IgD-negative memory B cell (primary cell): ENCODE results near the gene LHX3. TPM values are rescaled to one million over a fixed set of nuclear protein-coding genes. Genes with fewer than 3 reads are reported as not detected.
"Not testable (repeated sequence)": the region's sequence is repeated elsewhere in the genome, so short reads cannot be mapped to it uniquely, and the experiment has no call there.

Source experiments
- H3K27ac Mint-ChIP-seq, 3 donors: one replicate each; pipeline ENCODE4 v1.8.0; 2020 to 2022; ENCODE audit warnings: mild to moderate bottlenecking in 3 of 3, mixed read lengths in 3 of 3, moderate library complexity in 1 of 3
- H3K27me3 Mint-ChIP-seq: one replicate; pipeline ENCODE4 v1.8.0; 2021; ENCODE audit warnings: mixed read lengths
- H3K36me3 Mint-ChIP-seq: one replicate; pipeline ENCODE4 v1.8.0; 2020; ENCODE audit warnings: mild to moderate bottlenecking, mixed read lengths
- H3K4me1 Mint-ChIP-seq, 3 donors: one replicate each; pipeline ENCODE4 v1.8.0; 2020 to 2022; ENCODE audit warnings: mixed read lengths in 3 of 3, mild to moderate bottlenecking in 1 of 3
- H3K4me3 Mint-ChIP-seq, 4 donors: one replicate each; pipeline ENCODE4 v1.8.0; 2020 to 2022; ENCODE audit warnings: mild to moderate bottlenecking in 4 of 4, mixed read lengths in 4 of 4, moderate library complexity in 3 of 4
- H3K9me3 Mint-ChIP-seq, 3 donors: one replicate each; pipeline ENCODE4 v1.8.0; 2020 to 2021; ENCODE audit warnings: mixed read lengths in 3 of 3, mild to moderate bottlenecking in 1 of 3
- polyA plus RNA-seq: library from polyadenylated mRNA; unstranded; fragments of 300-500 nt; fragmentation: Illumina TruSeq; gene quantifications from one replicate; pipeline ENCODE4 v1.2.3, GENCODE V29; 2021

The LHX3 gene
- polyA plus RNA-seq, 1 donor from 2014 or later, result not detected

DNA sequence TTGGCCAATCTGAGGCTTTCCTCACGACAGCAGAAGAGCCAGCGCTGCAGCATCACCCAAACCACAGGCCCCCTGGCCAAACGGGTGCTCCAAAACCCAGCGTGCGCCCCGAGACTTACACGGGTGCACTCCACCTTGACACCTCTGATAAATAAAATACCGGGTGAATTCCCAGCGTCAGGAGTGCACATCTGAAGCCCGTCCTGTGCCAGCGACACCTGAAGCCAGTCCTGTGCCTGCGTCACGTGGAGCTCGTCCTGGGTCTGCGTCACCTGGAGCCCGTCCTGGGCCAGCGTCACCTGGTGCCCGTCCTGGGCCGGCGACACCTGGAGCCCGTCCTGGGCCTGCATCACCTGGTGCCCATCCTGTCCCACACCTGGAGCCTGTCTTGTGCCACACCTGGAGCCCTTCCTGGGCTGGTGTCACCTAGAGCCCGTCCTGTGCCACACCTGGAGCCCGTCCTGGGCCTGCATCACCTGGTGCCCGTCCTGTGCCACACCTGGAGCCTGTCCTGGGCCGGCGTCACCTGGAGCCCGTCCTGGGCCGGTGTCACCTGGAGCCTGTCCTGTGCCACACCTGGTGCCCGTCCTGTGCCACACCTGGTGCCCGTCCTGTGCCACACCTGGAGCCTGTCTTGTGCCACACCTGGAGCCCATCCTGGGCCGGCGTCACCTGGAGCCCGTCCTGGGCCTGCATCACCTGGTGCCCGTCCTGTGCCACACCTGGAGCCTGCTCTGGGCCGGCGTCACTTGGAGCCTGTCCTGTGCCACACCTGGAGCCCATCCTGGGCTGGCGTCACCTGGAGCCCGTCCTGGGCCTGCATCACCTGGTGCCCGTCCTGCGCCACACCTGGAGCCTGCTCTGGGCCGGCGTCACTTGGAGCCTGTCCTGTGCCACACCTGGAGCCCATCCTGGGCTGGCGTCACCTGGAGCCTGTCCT is 31.8 kb upstream of the LHX3 start:
- not testable (repeated sequence) for H3K27me3 Mint-ChIP-seq, H3K9me3 Mint-ChIP-seq, H3K36me3 Mint-ChIP-seq
- Mint-ChIP-seq H3K27ac (peak overlapping the region in 1 of 3 donors; percentile 35), H3K4me3 (peak overlapping the region in 1 of 4 donors; percentile 66), H3K4me1 (peaks cover 42 to 53% (median 46%) of the 10 kb centered on the region in 3 donors)

DNA sequence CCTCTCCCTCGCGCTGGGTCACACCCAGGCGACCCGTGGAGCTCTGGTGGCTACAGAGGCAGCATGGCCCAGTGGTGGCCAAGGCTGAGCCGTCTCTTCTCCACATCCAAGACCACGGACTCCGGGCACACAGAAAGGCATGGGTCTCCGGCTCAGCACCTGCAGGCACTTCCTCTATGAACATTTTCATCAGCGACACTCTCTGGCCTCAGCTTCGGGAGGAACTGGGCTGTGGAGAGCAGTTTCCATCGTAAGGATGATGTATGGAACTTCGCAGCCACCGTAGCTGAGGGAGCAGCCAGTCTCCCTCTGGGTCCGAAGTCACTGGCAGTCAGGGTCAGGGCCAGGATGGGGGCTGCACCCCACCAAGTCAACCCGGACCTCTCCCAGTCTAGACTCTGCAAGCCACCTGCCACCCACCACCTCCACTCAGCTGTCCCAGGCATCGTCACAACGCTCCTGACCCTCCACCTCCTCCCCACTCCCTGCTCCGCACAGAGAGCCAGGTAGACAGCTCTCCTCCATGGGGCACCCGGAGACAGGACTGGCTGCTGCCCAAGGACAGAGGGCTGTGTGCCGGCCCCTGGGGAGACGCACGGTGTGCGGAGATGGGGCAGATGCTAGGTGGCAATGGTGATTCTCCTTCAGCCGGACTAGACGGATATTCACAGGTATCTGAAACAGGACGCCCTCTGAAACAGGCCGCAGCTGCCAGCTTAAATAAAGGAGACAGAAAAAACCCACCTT is 31.0 kb upstream of the LHX3 start:
- peak overlapping the region in 1 of 3 donors; percentile 51 for H3K27ac Mint-ChIP-seq
- H3K36me3 Mint-ChIP-seq, result peaks cover 9% of the 10 kb centered on the region

DNA sequence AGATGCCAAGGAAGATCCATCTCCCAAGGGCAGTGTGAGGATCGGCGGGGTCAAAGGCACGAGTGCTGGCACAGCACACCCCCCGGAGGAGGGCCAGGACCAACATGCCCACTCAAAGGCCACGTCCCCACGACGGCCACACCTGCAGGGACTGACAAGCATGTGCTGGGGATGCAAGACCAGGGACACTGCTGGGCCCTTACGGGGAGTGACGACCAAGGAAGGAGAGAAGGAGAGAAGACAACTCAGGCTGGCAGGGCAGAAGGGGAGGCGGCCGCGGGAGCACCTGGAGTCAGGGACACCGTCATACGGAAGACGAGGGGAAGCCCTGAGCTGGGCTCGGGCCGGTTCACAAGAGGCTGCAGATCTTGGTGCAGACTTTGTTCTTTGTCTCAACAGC is 30.2 kb upstream of the LHX3 start:
- H3K9me3 Mint-ChIP-seq, result no peaks in the 10 kb centered on the region
- peak overlapping the region in 2 of 3 donors; percentile 51 to 80 for H3K27ac Mint-ChIP-seq
- H3K36me3 Mint-ChIP-seq, result peaks cover 9% of the 10 kb centered on the region
- peak overlapping the region in 1 of 4 donors; percentile 61 for H3K4me3 Mint-ChIP-seq
- peaks cover 32 to 48% (median 39%) of the 10 kb centered on the region in 3 donors for H3K4me1 Mint-ChIP-seq
- peaks cover 3% of the 10 kb centered on the region for H3K27me3 Mint-ChIP-seq

More for the DNA sequence above, 31.0 kb upstream of the LHX3 start:
- Mint-ChIP-seq H3K27me3 (peaks cover 3% of the 10 kb centered on the region), H3K9me3 (no peaks in the 10 kb centered on the region), H3K4me1 (peaks cover 35 to 49% (median 42%) of the 10 kb centered on the region in 3 donors), H3K4me3 (peak overlapping the region in 3 of 4 donors; percentile 61 to 73 (median 66))

GRCh38 chr9:136234597-136234996 is 29.7 kb upstream of the LHX3 start:
- peaks cover 10% of the 10 kb centered on the region for H3K36me3 Mint-ChIP-seq
- H3K4me3 Mint-ChIP-seq, result peak overlapping the region in 2 of 4 donors; percentile 53 to 63
- peak overlapping the region in 2 of 3 donors; percentile 51 to 80 for H3K27ac Mint-ChIP-seq
- no peaks in the 10 kb centered on the region for H3K9me3 Mint-ChIP-seq
- peaks cover 28 to 42% (median 35%) of the 10 kb centered on the region in 3 donors for H3K4me1 Mint-ChIP-seq
- peaks cover 3% of the 10 kb centered on the region for H3K27me3 Mint-ChIP-seq

DNA sequence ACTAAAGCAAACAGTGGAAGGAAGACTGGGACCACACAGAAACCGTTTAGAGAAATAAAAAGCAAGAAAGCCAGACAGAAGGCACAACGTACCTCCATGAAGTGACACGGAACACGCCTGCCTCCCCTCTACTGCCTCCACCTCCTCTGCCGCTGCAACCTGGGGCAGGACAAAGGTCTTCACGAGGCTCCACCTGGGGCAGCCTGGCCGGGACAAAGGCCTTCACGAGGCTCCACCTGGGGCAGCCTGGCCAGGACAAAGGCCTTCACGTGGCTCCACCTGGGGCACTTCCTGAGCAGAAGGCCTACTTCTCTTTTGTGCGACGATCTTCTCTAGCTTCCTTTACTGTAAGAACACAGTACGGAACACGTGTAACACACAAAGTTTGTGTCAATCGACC is 28.9 kb upstream of the LHX3 start:
- Mint-ChIP-seq H3K9me3 (no peaks in the 10 kb centered on the region), H3K4me3 (peak overlapping the region in 1 of 4 donors; percentile 53), H3K27me3 (peaks cover 3% of the 10 kb centered on the region), H3K4me1 (peaks cover 21 to 35% (median 30%) of the 10 kb centered on the region in 3 donors), H3K36me3 (peaks cover 9% of the 10 kb centered on the region), H3K27ac (peak overlapping the region in 1 of 3 donors; percentile 51)

DNA sequence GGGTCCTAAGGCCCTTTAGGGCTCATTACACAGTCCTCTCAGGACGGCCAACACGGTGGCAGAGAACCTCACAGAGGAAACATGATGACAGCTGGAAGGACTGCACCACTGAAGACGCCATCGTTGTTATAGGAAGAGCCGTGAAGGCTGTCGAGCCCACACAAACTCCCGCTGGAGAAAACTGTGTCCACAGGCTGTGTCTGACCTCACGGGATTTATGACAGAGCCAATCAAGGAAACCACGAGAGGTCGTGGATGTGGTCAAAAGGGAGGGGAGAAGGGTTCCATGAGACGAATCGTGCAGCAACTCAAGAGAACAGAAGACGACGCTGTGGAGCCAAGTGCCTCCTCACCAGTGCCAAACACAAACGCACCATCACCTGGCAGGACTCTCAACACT is 28.5 kb upstream of the LHX3 start:
- peak overlapping the region in 2 of 4 donors; percentile 20 to 45 for H3K4me3 Mint-ChIP-seq
- H3K27me3 Mint-ChIP-seq, result peaks cover 2% of the 10 kb centered on the region
- H3K36me3 Mint-ChIP-seq, result peaks cover 9% of the 10 kb centered on the region

GRCh38 chr9:136232969-136233368 is 28.0 kb upstream of the LHX3 start:
- H3K4me3 Mint-ChIP-seq, result peak overlapping the region in 2 of 4 donors; percentile 20 to 45
- peaks cover 9% of the 10 kb centered on the region for H3K36me3 Mint-ChIP-seq
- H3K9me3 Mint-ChIP-seq, result no peaks in the 10 kb centered on the region
- peak overlapping the region in 1 of 3 donors; percentile 51 for H3K27ac Mint-ChIP-seq
- H3K27me3 Mint-ChIP-seq, result no peaks in the 10 kb centered on the region
- peaks cover 19 to 29% (median 26%) of the 10 kb centered on the region in 3 donors for H3K4me1 Mint-ChIP-seq

More for the DNA sequence above, 28.5 kb upstream of the LHX3 start:
- peak overlapping the region in 1 of 3 donors; percentile 51 for H3K27ac Mint-ChIP-seq
- no peaks in the 10 kb centered on the region for H3K9me3 Mint-ChIP-seq
- peaks cover 21 to 31% (median 30%) of the 10 kb centered on the region in 3 donors for H3K4me1 Mint-ChIP-seq

- H3K9me3 Mint-ChIP-seq, result no peaks in the 10 kb centered on the region
- peaks cover 9% of the 10 kb centered on the region for H3K36me3 Mint-ChIP-seq
- H3K27me3 Mint-ChIP-seq, result no peaks in the 10 kb centered on the region
- H3K4me3 Mint-ChIP-seq, result peak overlapping the region in 1 of 4 donors; percentile 55
- peaks cover 20 to 32% (median 22%) of the 10 kb centered on the region in 3 donors for H3K4me1 Mint-ChIP-seq
- H3K27ac Mint-ChIP-seq, result peak overlapping the region in 2 of 3 donors; percentile 80 to 85
These were observed 26.8 kb upstream of the LHX3 start for GRCh38 chr9:136231478-136232297.

DNA sequence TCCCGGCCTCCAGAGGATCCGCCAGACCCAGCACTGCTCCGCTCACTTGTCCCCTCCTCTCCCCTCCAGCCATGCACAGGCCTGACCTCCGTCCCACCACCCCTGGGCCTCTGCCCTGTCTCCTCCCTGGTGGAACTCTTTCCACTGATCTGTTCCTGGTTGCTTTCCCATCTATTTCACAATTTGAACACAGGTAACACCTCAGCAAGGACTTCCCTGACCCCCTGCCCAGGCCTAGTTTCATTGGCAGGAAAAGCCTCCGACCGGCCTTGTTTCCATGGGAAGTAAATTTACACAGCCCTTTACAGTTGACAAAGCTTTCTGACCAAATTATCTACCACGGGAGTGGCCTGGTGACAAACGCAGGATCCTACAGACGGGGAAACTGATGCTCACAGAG is 25.8 kb upstream of the LHX3 start:
- Mint-ChIP-seq H3K9me3 (no peaks in the 10 kb centered on the region), H3K36me3 (peaks cover 9% of the 10 kb centered on the region), H3K27ac (peak overlapping the region in 1 of 3 donors; percentile 80), H3K4me3 (no peak overlapping the region), H3K27me3 (no peaks in the 10 kb centered on the region), H3K4me1 (peaks cover 25 to 41% (median 26%) of the 10 kb centered on the region in 3 donors)

- H3K4me1 Mint-ChIP-seq, result peaks cover 26 to 44% (median 28%) of the 10 kb centered on the region in 3 donors
- no peaks in the 10 kb centered on the region for H3K9me3 Mint-ChIP-seq
- peak overlapping the region in 1 of 4 donors; percentile 43 for H3K4me3 Mint-ChIP-seq
- H3K27ac Mint-ChIP-seq, result peak overlapping the region in 1 of 3 donors; percentile 80
- H3K27me3 Mint-ChIP-seq, result no peaks in the 10 kb centered on the region
- H3K36me3 Mint-ChIP-seq, result peaks cover 5% of the 10 kb centered on the region
These were observed 25.4 kb upstream of the LHX3 start for GRCh38 chr9:136230365-136230764.

DNA sequence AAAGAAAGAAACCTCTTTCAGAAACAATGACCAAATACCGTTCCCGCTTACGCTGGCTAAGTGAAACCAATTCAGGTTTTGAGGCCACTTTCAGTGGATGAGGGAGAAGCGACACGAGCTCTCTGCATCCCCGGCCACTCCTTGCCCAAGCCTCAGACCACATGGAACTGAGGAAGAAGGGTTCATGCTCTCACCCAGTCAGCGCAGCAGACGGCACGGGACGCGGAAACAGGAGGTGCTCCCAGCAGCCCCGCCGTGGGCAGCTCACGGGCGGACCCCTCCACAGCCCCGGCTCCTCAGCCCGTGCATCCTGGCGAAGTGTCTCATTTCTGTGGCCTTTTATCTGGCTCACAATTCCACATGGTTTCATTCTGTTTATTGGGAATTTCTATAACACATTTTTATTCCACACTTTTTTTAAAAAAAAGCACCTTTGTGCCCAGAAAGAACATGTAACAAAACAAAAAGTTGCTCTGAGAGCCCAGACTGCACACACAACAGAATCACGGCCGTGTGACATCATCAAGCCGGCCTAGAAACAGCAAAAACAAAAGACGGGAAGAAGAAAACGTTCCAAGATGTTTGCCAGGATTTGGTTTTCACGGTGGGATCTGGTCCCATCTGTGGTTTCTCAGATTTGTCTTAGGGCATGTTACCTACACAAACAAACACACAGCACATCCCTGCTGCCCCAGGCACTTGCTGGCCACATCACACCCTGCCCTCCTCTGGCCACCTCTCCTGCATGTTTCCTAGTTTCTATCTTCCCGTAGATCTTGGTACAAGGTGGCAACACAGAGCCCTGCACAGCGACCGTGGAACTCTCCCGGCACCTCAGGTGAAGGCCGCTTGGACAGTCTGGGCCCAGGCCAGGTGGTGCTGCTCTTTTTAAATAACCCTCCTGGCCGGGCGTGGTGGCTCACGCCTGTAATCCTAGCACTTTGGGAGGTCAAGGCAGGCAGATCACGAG is 24.5 kb upstream of the LHX3 start:
- Mint-ChIP-seq H3K4me1 (peaks cover 26 to 48% (median 31%) of the 10 kb centered on the region in 3 donors), H3K9me3 (no peaks in the 10 kb centered on the region), H3K27ac (peak overlapping the region in 2 of 3 donors; percentile 54 to 91), H3K27me3 (no peaks in the 10 kb centered on the region), H3K36me3 (peaks cover 2% of the 10 kb centered on the region), H3K4me3 (no peak overlapping the region)

DNA sequence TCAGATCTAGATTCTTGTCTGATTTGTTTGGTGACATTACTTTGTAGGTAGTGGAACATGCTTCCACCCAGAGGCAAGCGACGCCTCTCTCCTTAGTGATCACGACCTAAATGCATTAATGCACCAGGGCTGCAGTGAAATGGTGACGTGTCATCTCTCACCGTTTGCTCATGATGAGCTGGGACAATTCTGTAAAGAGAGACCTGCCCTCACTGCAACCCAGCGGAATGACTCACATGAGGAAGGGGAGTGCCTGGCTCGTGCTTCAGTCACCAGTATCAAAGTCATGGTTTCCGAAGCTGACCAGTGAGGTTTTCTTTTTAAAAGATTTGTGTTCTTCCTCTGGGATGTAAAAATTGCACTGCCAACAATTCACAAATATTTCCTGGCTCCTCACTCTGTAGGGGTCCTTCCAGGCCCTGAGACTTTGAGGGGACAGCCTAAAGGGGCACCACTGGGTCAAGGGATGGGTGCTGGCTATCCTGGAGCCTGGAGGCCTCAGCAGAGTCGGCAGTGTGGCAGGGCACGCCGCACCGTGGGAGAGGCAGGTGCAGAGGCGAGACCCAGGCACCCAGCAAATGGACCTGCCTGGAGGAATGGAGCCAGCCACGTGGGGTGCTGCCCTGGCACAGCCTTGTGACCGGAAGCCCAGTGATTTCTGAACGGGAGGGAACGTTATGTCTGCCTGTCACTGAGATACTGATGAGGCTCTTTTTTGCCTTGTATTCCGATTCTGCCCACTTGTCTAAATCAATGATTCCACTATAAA is 23.4 kb upstream of the LHX3 start:
- H3K27me3 Mint-ChIP-seq, result no peaks in the 10 kb centered on the region
- peaks cover 15 to 50% (median 31%) of the 10 kb centered on the region in 3 donors for H3K4me1 Mint-ChIP-seq
- no peaks in the 10 kb centered on the region for H3K9me3 Mint-ChIP-seq
- peak overlapping the region; percentile 54 to 91 (median 85) for H3K27ac Mint-ChIP-seq
- H3K4me3 Mint-ChIP-seq, result no peak overlapping the region
- H3K36me3 Mint-ChIP-seq, result peaks cover 2% of the 10 kb centered on the region
